ENCODE measurements around the gene TNNI3K.

The TNNI3K gene

DNA sequence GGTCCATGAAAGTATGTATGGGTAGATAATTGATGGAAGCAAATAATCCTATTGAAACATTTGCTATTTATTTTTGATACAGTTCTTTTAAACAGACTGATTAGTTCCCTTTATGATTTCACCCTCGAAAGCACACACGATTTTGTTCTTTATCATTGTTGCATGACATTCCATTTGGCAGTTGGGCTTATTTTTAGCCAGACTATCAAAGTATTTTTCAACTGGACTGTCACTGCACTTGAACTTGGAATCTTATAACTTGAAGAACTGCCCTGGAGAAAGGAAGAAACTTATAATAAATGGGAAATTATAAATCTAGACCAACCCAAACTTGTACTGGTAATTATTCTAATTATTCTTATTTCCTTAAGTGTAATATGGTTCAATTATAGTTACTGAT lies at the start of gene TNNI3K:
TNNI3K (plus strand) TSS at position 235 of the 400 bp plus-strand sequence; CDS start at position 300, 65 bp downstream.
- Histone ChIP-seq H3K27ac (ENCODE audit: low read depth, low read length) (no peak within 1 kb of the TSS), H3K4me3 (ENCODE audit: low read depth in 1 of 5, low read length in 5 of 5) (no peak within 1 kb of the TSS), H3K9ac (ENCODE audit: low read length in 5 of 5) (no peak within 1 kb of the TSS), H3K9me3 (ENCODE audit: control insufficient read depth in 5 of 5, low read length in 5 of 5) (peaks cover 0 to 6% (median 0%) of the 10 kb centered on the region in 5 donors), H3K36me3 (ENCODE audit: control insufficient read depth in 5 of 5, insufficient read depth in 5 of 5, low read length in 5 of 5) (peaks cover 0 to 5% (median 2%) of the 10 kb centered on the region in 5 donors), H3K4me1 (ENCODE audit: control insufficient read depth in 5 of 5, insufficient read depth in 5 of 5, low read length in 5 of 5) (no peaks in the 10 kb centered on the region), H3K27me3 (ENCODE audit: control insufficient read depth in 5 of 5, insufficient read depth in 4 of 5, low read length in 5 of 5) (no peaks in the 10 kb centered on the region)

GRCh38 chr1:74193908-74194307 lies 41.3 kb upstream of the TNNI3K start:
- Histone ChIP-seq H3K4me3 (ENCODE audit: low read depth in 1 of 5, low read length in 5 of 5) (no peak overlapping the region), H3K9ac (ENCODE audit: low read length in 5 of 5) (no peak overlapping the region), H3K27ac (ENCODE audit: low read depth, low read length) (no peak overlapping the region), H3K36me3 (ENCODE audit: control insufficient read depth in 5 of 5, insufficient read depth in 5 of 5, low read length in 5 of 5) (no peaks in the 10 kb centered on the region), H3K27me3 (ENCODE audit: control insufficient read depth in 5 of 5, insufficient read depth in 4 of 5, low read length in 5 of 5) (no peaks in the 10 kb centered on the region), H3K4me1 (ENCODE audit: control insufficient read depth in 5 of 5, insufficient read depth in 5 of 5, low read length in 5 of 5) (peaks cover under 1 to 11% (median 4%) of the 10 kb centered on the region in 5 donors), H3K9me3 (ENCODE audit: control insufficient read depth in 5 of 5, low read length in 5 of 5) (no peaks in the 10 kb centered on the region)

GRCh38 chr1:74195339-74195738 lies 39.8 kb upstream of the TNNI3K start:
- H3K27ac ChIP-seq (ENCODE audit: low read depth, low read length) = no peak overlapping the region
- H3K36me3 ChIP-seq (ENCODE audit: control insufficient read depth in 5 of 5, insufficient read depth in 5 of 5, low read length in 5 of 5) = peaks cover 0 to 6% (median 4%) of the 10 kb centered on the region in 5 donors
- no peak overlapping the region for H3K4me3 ChIP-seq (ENCODE audit: low read depth in 1 of 5, low read length in 5 of 5)
- no peaks in the 10 kb centered on the region for H3K9me3 ChIP-seq (ENCODE audit: control insufficient read depth in 5 of 5, low read length in 5 of 5)
- peaks cover 3 to 21% (median 14%) of the 10 kb centered on the region in 5 donors for H3K4me1 ChIP-seq (ENCODE audit: control insufficient read depth in 5 of 5, insufficient read depth in 5 of 5, low read length in 5 of 5)
- no peak overlapping the region for H3K9ac ChIP-seq (ENCODE audit: low read length in 5 of 5)
- H3K27me3 ChIP-seq (ENCODE audit: control insufficient read depth in 5 of 5, insufficient read depth in 4 of 5, low read length in 5 of 5) = no peaks in the 10 kb centered on the region

- H3K9me3 ChIP-seq (ENCODE audit: control insufficient read depth in 5 of 5, low read length in 5 of 5) = no peaks in the 10 kb centered on the region
- H3K27me3 ChIP-seq (ENCODE audit: control insufficient read depth in 5 of 5, insufficient read depth in 4 of 5, low read length in 5 of 5) = no peaks in the 10 kb centered on the region
- H3K4me3 ChIP-seq (ENCODE audit: low read depth in 1 of 5, low read length in 5 of 5) = peak overlapping the region; percentile 88 to 99 (median 97)
- H3K4me1 ChIP-seq (ENCODE audit: control insufficient read depth in 5 of 5, insufficient read depth in 5 of 5, low read length in 5 of 5) = peaks cover 3 to 21% (median 14%) of the 10 kb centered on the region in 5 donors
- H3K36me3 ChIP-seq (ENCODE audit: control insufficient read depth in 5 of 5, insufficient read depth in 5 of 5, low read length in 5 of 5) = peaks cover 4 to 13% (median 6%) of the 10 kb centered on the region in 5 donors
- H3K9ac ChIP-seq (ENCODE audit: low read length in 5 of 5) = peak overlapping the region in 2 of 5 donors; percentile 74 to 78
- peak overlapping the region; percentile 66 for H3K27ac ChIP-seq (ENCODE audit: low read depth, low read length)
These were observed 37.9 kb upstream of the TNNI3K start for GRCh38 chr1:74197255-74197654.

GRCh38 chr1:74197657-74198552 lies 37.3 kb upstream of the TNNI3K start, which contains the start of the genes FPGT and LRRIQ3:
Gene FPGT, plus strand, starts transcription at chr1:74198242. Its CDS starts 37 bp downstream, at chr1:74198279.
Gene LRRIQ3, minus strand, starts transcription at chr1:74198176. Its CDS starts 14,492 bp downstream, at chr1:74183684.
- Histone ChIP-seq H3K4me3 (ENCODE audit: low read depth in 1 of 5, low read length in 5 of 5) (peak within 1 kb of the TSS; percentile 94 to 99 (median 99)), H3K36me3 (ENCODE audit: control insufficient read depth in 5 of 5, insufficient read depth in 5 of 5, low read length in 5 of 5) (peaks cover 6 to 15% (median 9%) of the 10 kb centered on the region in 5 donors), H3K27me3 (ENCODE audit: control insufficient read depth in 5 of 5, insufficient read depth in 4 of 5, low read length in 5 of 5) (no peaks in the 10 kb centered on the region), H3K4me1 (ENCODE audit: control insufficient read depth in 5 of 5, insufficient read depth in 5 of 5, low read length in 5 of 5) (peaks cover 3 to 21% (median 14%) of the 10 kb centered on the region in 5 donors), H3K9me3 (ENCODE audit: control insufficient read depth in 5 of 5, low read length in 5 of 5) (no peaks in the 10 kb centered on the region), H3K27ac (ENCODE audit: low read depth, low read length) (peak within 1 kb of the TSS; percentile 66), H3K9ac (ENCODE audit: low read length in 5 of 5) (peak within 1 kb of the TSS; percentile 86 to 97 (median 94))

DNA sequence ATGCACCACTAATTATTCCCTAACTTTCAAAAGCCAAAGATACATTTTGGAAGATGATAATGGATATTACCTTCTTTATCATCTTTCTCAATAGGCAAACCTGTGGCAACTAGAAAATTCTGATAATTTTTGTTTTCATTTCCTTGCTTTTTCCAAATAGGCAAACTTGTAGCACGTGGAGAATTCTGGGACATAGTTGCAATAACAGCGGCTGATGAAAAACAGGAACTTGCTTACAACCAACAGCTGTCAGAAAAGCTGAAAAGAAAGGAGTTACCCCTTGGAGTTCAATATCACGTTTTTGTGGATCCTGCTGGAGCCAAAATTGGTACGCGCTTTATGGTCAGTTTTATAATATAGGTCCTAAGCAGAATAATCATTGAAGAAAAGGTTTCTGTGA lies 35.7 kb upstream of the TNNI3K start:
- no peak overlapping the region for H3K9ac ChIP-seq (ENCODE audit: low read length in 5 of 5)

DNA sequence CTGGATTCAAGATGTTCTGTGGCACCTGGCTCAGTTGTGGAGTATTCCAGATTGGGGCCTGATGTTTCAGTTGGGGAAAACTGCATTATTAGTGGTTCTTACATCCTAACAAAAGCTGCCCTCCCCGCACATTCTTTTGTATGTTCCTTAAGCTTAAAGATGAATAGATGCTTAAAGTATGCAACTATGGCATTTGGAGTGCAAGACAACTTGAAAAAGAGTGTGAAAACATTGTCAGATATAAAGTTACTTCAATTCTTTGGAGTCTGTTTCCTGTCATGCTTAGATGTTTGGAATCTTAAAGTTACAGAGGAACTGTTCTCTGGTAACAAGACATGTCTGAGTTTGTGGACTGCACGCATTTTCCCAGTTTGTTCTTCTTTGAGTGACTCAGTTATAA lies 29.9 kb upstream of the TNNI3K start:
- Histone ChIP-seq H3K4me3 (ENCODE audit: low read depth in 1 of 5, low read length in 5 of 5) (no peak overlapping the region), H3K36me3 (ENCODE audit: control insufficient read depth in 5 of 5, insufficient read depth in 5 of 5, low read length in 5 of 5) (peaks cover 21 to 40% (median 33%) of the 10 kb centered on the region in 5 donors), H3K4me1 (ENCODE audit: control insufficient read depth in 5 of 5, insufficient read depth in 5 of 5, low read length in 5 of 5) (no peaks in the 10 kb centered on the region), H3K27ac (ENCODE audit: low read depth, low read length) (no peak overlapping the region), H3K9me3 (ENCODE audit: control insufficient read depth in 5 of 5, low read length in 5 of 5) (no peaks in the 10 kb centered on the region), H3K9ac (ENCODE audit: low read length in 5 of 5) (no peak overlapping the region), H3K27me3 (ENCODE audit: control insufficient read depth in 5 of 5, insufficient read depth in 4 of 5, low read length in 5 of 5) (no peaks in the 10 kb centered on the region)

More for the DNA sequence above, 35.7 kb upstream of the TNNI3K start:
- no peaks in the 10 kb centered on the region for H3K9me3 ChIP-seq (ENCODE audit: control insufficient read depth in 5 of 5, low read length in 5 of 5)
- no peaks in the 10 kb centered on the region for H3K27me3 ChIP-seq (ENCODE audit: control insufficient read depth in 5 of 5, insufficient read depth in 4 of 5, low read length in 5 of 5)
- H3K4me3 ChIP-seq (ENCODE audit: low read depth in 1 of 5, low read length in 5 of 5) = peak overlapping the region in 3 of 5 donors; percentile 94 to 99 (median 97)
- peaks cover 9 to 25% (median 15%) of the 10 kb centered on the region in 5 donors for H3K36me3 ChIP-seq (ENCODE audit: control insufficient read depth in 5 of 5, insufficient read depth in 5 of 5, low read length in 5 of 5)
- H3K27ac ChIP-seq (ENCODE audit: low read depth, low read length) = no peak overlapping the region
- H3K4me1 ChIP-seq (ENCODE audit: control insufficient read depth in 5 of 5, insufficient read depth in 5 of 5, low read length in 5 of 5) = peaks cover 3 to 21% (median 14%) of the 10 kb centered on the region in 5 donors

DNA sequence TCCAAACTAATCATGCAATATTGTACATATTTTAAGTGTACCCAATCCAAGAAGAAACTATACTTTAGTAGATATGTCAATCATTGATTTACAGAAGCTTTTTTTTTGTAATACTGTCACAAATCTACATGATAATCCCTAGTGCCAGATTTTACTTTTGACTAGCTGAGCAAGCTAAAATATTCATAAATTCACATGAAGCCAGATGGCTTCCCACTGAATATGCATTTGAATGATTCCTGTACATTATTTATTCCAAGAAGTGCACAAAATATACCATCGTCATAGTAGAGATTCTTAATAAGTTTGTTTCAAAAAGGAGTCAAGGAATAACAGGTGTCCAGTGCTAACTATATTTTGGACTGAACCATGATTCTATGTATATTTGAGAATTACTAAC lies 20.0 kb upstream of the TNNI3K start:
- Histone ChIP-seq H3K36me3 (ENCODE audit: control insufficient read depth in 5 of 5, insufficient read depth in 5 of 5, low read length in 5 of 5) (no peaks in the 10 kb centered on the region), H3K4me1 (ENCODE audit: control insufficient read depth in 5 of 5, insufficient read depth in 5 of 5, low read length in 5 of 5) (no peaks in the 10 kb centered on the region), H3K4me3 (ENCODE audit: low read depth in 1 of 5, low read length in 5 of 5) (no peak overlapping the region), H3K27me3 (ENCODE audit: control insufficient read depth in 5 of 5, insufficient read depth in 4 of 5, low read length in 5 of 5) (no peaks in the 10 kb centered on the region), H3K9ac (ENCODE audit: low read length in 5 of 5) (no peak overlapping the region), H3K27ac (ENCODE audit: low read depth, low read length) (no peak overlapping the region), H3K9me3 (ENCODE audit: control insufficient read depth in 5 of 5, low read length in 5 of 5) (no peaks in the 10 kb centered on the region)

GRCh38 chr1:74222701-74223100 lies 12.5 kb upstream of the TNNI3K start:
- H3K27me3 ChIP-seq (ENCODE audit: control insufficient read depth in 5 of 5, insufficient read depth in 4 of 5, low read length in 5 of 5) = no peaks in the 10 kb centered on the region

DNA sequence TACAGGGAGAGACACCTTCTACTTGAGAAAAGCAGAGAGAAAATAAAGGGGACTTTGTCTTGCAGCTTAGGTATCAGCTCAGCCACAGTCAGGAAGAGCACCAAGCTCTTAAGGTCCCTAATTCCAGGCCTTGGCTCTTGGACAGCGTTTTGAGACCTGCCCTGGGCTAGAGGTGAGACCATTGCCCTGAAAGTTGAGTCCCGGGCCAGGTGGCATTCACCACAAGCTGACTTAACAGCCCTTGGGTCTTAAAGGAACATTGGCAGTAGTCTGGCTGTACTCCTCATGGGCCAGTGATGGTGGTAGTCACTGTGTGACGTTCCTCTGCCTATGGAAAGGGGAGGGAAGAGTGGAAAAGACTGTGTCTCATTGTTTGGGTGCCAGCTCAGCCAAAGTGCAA lies 11.7 kb upstream of the TNNI3K start:
- H3K27me3 ChIP-seq (ENCODE audit: control insufficient read depth in 5 of 5, insufficient read depth in 4 of 5, low read length in 5 of 5) = no peaks in the 10 kb centered on the region
- H3K9me3 ChIP-seq (ENCODE audit: control insufficient read depth in 5 of 5, low read length in 5 of 5) = peaks cover 3 to 10% (median 5%) of the 10 kb centered on the region in 5 donors
- H3K9ac ChIP-seq (ENCODE audit: low read length in 5 of 5) = no peak overlapping the region
- peaks cover 0 to 3% (median 2%) of the 10 kb centered on the region in 5 donors for H3K36me3 ChIP-seq (ENCODE audit: control insufficient read depth in 5 of 5, insufficient read depth in 5 of 5, low read length in 5 of 5)
- no peak overlapping the region for H3K4me3 ChIP-seq (ENCODE audit: low read depth in 1 of 5, low read length in 5 of 5)
- no peak overlapping the region for H3K27ac ChIP-seq (ENCODE audit: low read depth, low read length)
- H3K4me1 ChIP-seq (ENCODE audit: control insufficient read depth in 5 of 5, insufficient read depth in 5 of 5, low read length in 5 of 5) = no peaks in the 10 kb centered on the region

More at GRCh38 chr1:74222701-74223100, 12.5 kb upstream of the TNNI3K start:
- H3K9me3 ChIP-seq (ENCODE audit: control insufficient read depth in 5 of 5, low read length in 5 of 5) = peaks cover 0 to 10% (median 4%) of the 10 kb centered on the region in 5 donors
- H3K9ac ChIP-seq (ENCODE audit: low read length in 5 of 5) = no peak overlapping the region
- H3K27ac ChIP-seq (ENCODE audit: low read depth, low read length) = no peak overlapping the region
- no peak overlapping the region for H3K4me3 ChIP-seq (ENCODE audit: low read depth in 1 of 5, low read length in 5 of 5)
- no peaks in the 10 kb centered on the region for H3K4me1 ChIP-seq (ENCODE audit: control insufficient read depth in 5 of 5, insufficient read depth in 5 of 5, low read length in 5 of 5)
- H3K36me3 ChIP-seq (ENCODE audit: control insufficient read depth in 5 of 5, insufficient read depth in 5 of 5, low read length in 5 of 5) = peaks cover 0 to 3% (median 2%) of the 10 kb centered on the region in 5 donors

Data from subcutaneous abdominal adipose tissue (tissue), 5 donors.